Right atrium auricular region (tissue), 2 donors: ENCODE measurements around the gene SETMAR. TPM values are rescaled to one million over a fixed set of nuclear protein-coding genes. Genes with fewer than 3 reads are reported as not detected.
A peak's percentile ranks its signal among the peaks of the same experiment; 100 is the strongest.

Experiments used
- DNase-seq: peaks from one replicate; pipeline ENCODE4 v3.0.0-alpha.2; 2019; ENCODE audit warnings: low spot score
- H3K27ac ChIP-seq, 2 donors: fragments of 200-600 bp; sonication (generic); 1 replicate in 1 of 2; 2 replicates in 1 of 2; pipeline ENCODE4 v1.5.1; 2016 to 2019
- H3K27me3 ChIP-seq, 2 donors: fragments of 200-600 bp; sonication (generic); one replicate each; pipeline versions ENCODE4 v1.5.1 to v1.6.0; 2017 to 2019
- H3K36me3 ChIP-seq: fragments of 200-600 bp; sonication (generic); one replicate; pipeline ENCODE4 v1.5.1; 2016
- H3K4me1 ChIP-seq, 2 donors: fragments of 200-600 bp; sonication (generic); one replicate each; pipeline versions ENCODE4 v1.5.1 to v1.6.0; 2017 to 2019
- H3K4me3 ChIP-seq, 2 donors: fragments of 200-600 bp; sonication (generic); 1 replicate in 1 of 2; 2 replicates in 1 of 2; pipeline ENCODE4 v1.5.1; 2017 to 2019; ENCODE audit warnings: mild to moderate bottlenecking in 1 of 2, moderate library complexity in 1 of 2
- H3K9me3 ChIP-seq, 2 donors: fragments of 200-600 bp; sonication (generic); one replicate each; pipeline ENCODE4 v1.5.1; 2019
- CTCF ChIP-seq, 2 donors: fragments of 200-600 bp; sonication (generic); IDR thresholded peaks; one replicate each; pipeline ENCODE4 v1.5.1; 2019; ENCODE audit warnings: antibody characterized with exemption in 2 of 2
- total RNA-seq, 2 donors: library from RNA; depleted of rRNA; stranded (reverse); fragments of >200 nt; gene quantifications; one replicate each; pipeline ENCODE4 v1.1.0, GENCODE V29; 2016

Gene SETMAR
- total RNA-seq, 2 donors from 2014 or later, result 13.5 to 18.5 TPM

- Histone ChIP-seq H3K9me3 (no peaks in the 10 kb centered on the region), H3K4me1 (peaks cover 0 to 14% of the 10 kb centered on the region in 2 donors)
- TF ChIP-seq CTCF (IDR thresholded peaks at IDR 0.05), result no peak
Measured at GRCh38 chr3:4336850-4337546, 33.8 kb downstream of the SETMAR start.

GRCh38 chr3:4338751-4339150 is 35.6 kb downstream of the SETMAR start:
- Histone ChIP-seq H3K4me1 (peaks cover 0 to 14% of the 10 kb centered on the region in 2 donors), H3K9me3 (no peaks in the 10 kb centered on the region), H3K27me3 (no peaks in the 10 kb centered on the region), H3K4me3 (no peak overlapping the region), H3K27ac (no peak overlapping the region), H3K36me3 (no peaks in the 10 kb centered on the region)
- no peak for DNase-seq
- no peak for TF ChIP-seq CTCF (IDR thresholded peaks at IDR 0.05)

More at GRCh38 chr3:4336850-4337546, 33.8 kb downstream of the SETMAR start:
- H3K27ac ChIP-seq, result no peak overlapping the region
- no peak overlapping the region for H3K4me3 ChIP-seq
- no peaks in the 10 kb centered on the region for H3K36me3 ChIP-seq
- DNase-seq, result no peak
- H3K27me3 ChIP-seq, result no peaks in the 10 kb centered on the region

DNA sequence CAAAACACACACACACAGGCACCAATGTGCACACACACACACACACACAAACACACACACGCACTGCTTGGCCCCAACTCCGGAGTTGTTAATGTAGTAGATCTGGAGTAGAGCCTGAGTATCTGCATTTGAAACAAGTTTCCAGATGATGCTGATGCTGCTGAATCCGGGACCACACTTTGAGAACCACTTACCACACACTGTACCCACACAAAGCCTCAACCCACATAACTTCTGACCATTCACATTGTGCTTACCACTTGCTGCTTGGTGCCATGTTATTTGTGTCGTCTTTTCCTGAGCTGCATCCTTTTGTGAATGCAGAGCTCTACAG is 36.9 kb downstream of the SETMAR start:
- TF ChIP-seq CTCF (IDR thresholded peaks at IDR 0.05), result no peak
- Histone ChIP-seq H3K9me3 (no peaks in the 10 kb centered on the region), H3K36me3 (no peaks in the 10 kb centered on the region), H3K27ac (no peak overlapping the region), H3K4me3 (no peak overlapping the region), H3K27me3 (no peaks in the 10 kb centered on the region), H3K4me1 (peaks cover 0 to 14% of the 10 kb centered on the region in 2 donors)
- DNase-seq, result no peak

- Histone ChIP-seq H3K4me3 (no peak overlapping the region), H3K27me3 (no peaks in the 10 kb centered on the region), H3K36me3 (no peaks in the 10 kb centered on the region), H3K9me3 (no peaks in the 10 kb centered on the region), H3K4me1 (peaks cover 0 to 14% of the 10 kb centered on the region in 2 donors), H3K27ac (peak overlapping the region; percentile 32 to 51)
- no peak for TF ChIP-seq CTCF (IDR thresholded peaks at IDR 0.05)
- DNase-seq, result no peak
Measured at GRCh38 chr3:4340411-4341335, 37.5 kb downstream of the SETMAR start.

DNA sequence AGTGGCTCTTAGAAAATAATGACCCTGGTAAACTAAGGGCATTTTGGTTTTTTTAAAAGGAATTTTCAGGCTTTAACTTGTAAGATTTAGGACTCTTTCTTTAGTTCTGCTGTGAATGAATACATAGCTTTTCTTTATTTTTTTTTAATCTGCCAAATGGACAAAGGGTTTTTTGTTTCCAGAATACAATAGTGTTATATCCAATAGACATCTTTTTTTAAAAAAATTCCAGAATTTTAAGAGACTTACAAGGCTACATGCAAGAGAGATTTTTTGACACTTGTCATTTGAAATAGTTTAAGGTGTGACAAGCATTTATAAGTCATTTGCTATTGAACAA is 38.1 kb downstream of the SETMAR start:
- H3K4me3 ChIP-seq, result no peak overlapping the region
- H3K4me1 ChIP-seq, result peaks cover 0 to 14% of the 10 kb centered on the region in 2 donors
- no peaks in the 10 kb centered on the region for H3K9me3 ChIP-seq
- peak overlapping the region; percentile 32 to 51 for H3K27ac ChIP-seq
- H3K27me3 ChIP-seq, result no peaks in the 10 kb centered on the region
- no peak for DNase-seq
- no peak for TF ChIP-seq CTCF (IDR thresholded peaks at IDR 0.05)
- no peaks in the 10 kb centered on the region for H3K36me3 ChIP-seq
